Mammary epithelial cell (primary cell): ENCODE measurements around the gene OR14C36.

Experiments used
- CTCF ChIP-seq, 2 donors: IDR thresholded peaks in 1 of 2; conservative IDR thresholded peaks in 1 of 2; 2 replicates each; pipeline ENCODE4 v1.5.1; 2011 to 2012; ENCODE audit warnings: inconsistent platforms in 2 of 2, low read length in 2 of 2, mild to moderate bottlenecking in 2 of 2, control low read depth in 1 of 2, low read depth in 1 of 2; ENCODE audit not compliant: insufficient read depth in 1 of 2; ENCODE audit errors: extremely low read depth in 1 of 2
- EZH2 ChIP-seq: IDR thresholded peaks from 2 replicates; pipeline ENCODE4 v1.6.1; 2012; ENCODE audit warnings: low read length, inconsistent platforms, borderline replicate concordance

- TF ChIP-seq CTCF (conservative IDR thresholded peaks at IDR 0.05 in 1 of 2, IDR thresholded peaks at IDR 0.05 in 1 of 2; ENCODE audit: extremely low read depth in 1 of 2, insufficient read depth in 1 of 2, low read depth in 1 of 2, low read length in 2 of 2): no peak
- no peak for TF ChIP-seq EZH2
Observed at GRCh38 chr1:248359415-248359814, 10.8 kb downstream of the OR14C36 start.
